CD4-positive, alpha-beta T cell treated with Interleukin-10 for 1 hour (primary cell): Measurements from ENCODE around the gene CAMTA1.
"Not testable (repeated sequence)": the region's sequence is repeated elsewhere in the genome, so short reads cannot be mapped to it uniquely, and the experiment has no call there.

ENCODE experiments used
- DNase-seq: peaks from one replicate; pipeline ENCODE4 v3.0.0-alpha.2; 2020

CAMTA1 gene

DNA sequence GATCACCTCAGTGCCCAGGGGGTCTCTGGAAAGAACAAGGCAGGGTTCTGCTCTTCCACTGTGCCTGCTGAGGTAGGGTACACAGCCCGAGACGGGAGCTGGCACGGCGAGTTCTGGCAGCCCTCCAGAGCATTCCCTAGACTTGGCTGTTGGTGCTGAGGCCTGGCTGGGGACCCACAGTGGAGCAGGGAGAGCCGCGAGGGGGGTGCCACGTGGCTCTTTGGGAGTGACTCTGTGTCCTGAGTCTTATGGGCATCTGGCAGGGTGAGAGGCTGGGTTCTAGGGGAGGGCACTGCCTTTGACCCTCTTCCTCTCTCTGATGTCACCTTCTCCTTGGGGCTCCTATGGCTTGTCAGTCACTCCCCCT, 336.4 kb downstream of the CAMTA1 start:
- DNase-seq, result no peak

DNA sequence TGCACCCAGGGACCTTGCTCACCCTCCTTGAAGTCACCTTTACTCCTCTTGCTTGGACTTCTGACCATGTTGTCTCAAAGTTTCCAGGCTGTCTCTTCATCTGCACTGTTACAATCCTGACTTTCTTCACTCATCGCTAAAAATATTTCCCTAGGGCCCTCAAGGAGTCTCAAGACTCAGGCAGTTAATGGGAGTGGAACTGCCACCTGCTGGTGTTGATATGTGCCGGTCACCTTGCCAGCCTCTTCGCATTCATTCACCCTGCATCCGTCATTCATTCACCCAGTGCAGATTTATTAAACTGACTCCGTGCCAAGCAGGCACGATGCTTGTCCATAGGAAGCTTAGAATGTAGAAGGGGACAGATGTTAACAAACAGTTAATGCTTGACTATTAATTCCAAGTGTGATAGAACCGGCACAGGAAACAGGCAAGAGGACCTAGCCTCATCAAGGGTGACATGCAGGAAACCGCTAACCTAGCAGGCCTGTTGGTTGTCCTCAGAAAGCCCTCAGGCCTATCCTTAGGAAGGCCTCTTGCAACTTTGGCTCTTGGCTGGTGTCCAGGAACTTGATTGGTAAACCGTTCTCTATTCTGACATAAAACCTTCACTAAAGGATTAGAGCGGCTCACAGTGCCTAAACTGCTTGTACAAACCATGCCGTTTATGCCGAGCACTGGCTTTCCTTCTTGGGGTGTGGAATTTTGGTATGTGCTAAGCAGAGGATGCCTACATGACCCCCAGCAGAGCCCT, 342.2 kb downstream of the CAMTA1 start:
- DNase-seq, result no peak

GRCh38 chr1:7128293-7128692, 343.0 kb downstream of the CAMTA1 start:
- DNase-seq, result no peak

DNA sequence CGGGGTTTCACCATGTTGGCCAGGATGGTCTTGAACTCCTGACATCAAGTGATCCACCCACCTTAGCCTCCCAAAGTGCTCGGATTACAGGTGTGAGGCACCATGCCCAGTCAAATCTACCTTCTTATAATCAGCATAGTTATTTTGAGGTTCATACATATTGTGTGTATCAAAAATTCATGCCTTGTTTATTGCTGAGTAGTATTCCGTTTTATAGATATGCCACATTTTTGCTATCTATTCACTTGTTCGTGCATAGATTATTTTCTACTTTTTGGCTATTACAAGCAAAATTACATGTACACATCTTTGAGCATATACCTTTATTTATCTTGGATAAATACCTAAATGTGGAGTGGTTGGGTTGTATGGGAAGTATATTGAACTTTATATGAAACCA, 344.9 kb downstream of the CAMTA1 start:
- DNase-seq, result no peak

DNA sequence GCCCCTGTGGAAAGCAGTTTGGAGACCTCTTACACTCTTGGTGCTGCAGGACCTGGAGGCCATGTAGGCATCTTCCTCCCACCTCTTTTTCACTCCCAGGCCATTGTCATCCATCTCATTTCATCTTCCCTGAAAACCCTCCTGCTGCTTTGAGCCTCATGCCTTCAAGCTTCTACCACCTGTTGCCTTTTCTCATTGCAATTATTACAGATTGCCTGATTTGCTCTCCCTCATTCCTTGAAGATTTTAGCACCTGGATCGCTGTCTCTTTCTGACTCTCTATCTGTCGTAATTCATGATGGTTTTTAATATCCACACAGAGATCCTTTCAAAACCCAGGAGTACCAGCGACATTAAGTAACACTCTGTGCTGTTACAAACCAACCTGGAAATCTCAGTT, 350.2 kb downstream of the CAMTA1 start:
- no peak for DNase-seq

GRCh38 chr1:7136166-7136953, 351.1 kb downstream of the CAMTA1 start:
- DNase-seq, result no peak

DNA sequence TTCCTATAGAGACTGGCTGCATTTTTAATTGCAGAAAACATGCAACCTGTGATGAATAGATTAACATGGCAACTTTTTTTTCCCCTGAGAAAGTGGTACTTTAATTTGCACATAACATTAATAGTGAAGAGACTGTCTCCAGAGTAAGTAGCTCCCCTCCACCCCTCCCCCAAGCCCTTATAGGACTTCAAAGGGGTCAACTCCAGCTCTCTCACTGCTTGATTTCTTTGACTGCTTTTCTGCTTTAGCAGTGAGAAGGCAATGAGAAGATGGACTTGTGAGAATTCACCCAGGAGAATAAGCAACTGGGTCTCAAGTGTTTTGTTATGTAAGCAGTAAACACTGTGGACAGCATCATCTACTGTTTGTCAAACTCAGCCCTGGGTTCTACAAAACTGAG, 355.0 kb downstream of the CAMTA1 start:
- DNase-seq, result no peak

DNA sequence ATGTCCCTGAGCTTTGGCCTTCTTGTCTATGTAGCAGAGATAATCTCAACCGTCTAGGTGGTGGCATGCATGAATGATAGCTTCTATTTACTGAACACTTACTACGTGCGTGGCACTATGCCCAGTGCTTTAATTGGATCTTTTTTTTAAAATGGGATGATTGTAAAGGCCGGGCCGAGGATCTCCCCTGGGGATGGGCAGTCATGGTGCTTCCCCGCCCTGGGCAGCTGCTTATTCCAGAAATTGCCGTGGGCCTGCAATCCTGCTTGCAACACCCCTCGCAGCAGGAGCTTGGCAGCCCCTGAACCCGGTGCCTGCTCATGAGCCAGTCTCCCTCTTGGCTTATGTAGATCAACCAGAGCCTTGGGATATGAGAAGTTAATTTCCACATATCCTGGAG, 360.7 kb downstream of the CAMTA1 start:
- no peak for DNase-seq

- no peak for DNase-seq
Measured at GRCh38 chr1:7146710-7147109, 361.5 kb downstream of the CAMTA1 start.

GRCh38 chr1:7147581-7148282, 362.5 kb downstream of the CAMTA1 start:
- DNase-seq, result not testable (repeated sequence)

DNA sequence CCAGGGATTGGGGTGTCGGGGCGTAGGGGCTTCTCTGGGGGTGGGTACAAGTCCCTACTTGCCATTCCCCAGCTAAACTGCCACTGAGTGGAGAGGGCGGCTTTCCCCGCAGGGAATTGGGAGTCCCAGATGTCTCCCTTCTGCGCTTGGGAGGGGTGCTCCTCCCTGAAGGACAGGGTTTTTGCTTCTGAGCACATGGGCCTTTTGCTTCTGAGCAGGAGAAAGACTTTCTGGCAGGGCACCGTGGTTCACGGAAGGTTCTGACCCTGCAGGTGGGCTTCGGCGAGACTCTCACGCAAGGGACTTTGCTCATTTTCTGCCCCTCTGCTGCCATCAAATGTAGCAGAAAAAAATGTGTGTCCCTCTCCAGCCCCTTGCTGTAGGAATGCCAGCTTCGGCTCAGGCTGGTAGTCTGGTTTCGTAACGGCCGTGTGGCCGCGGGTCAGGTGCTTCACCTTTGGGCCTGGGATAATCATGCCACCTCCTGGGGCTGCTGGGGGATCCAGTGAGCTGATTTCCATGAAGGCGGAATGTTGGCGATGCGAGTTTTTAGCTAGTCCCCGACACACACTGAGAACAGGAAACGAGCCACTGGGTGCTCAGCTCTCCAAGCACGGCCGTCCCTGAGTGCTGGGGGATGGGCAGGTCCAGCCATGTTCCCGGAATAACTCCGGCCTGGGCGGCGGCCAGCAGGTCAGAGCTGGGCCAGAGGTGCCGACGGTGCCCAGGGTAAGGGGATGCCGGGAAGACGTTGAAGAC, 364.0 kb downstream of the CAMTA1 start:
- DNase-seq, result no peak

- no peak for DNase-seq
Measured at GRCh38 chr1:7150724-7151280, 365.5 kb downstream of the CAMTA1 start.

- no peak for DNase-seq
Measured at GRCh38 chr1:7151978-7152377, 366.7 kb downstream of the CAMTA1 start.

GRCh38 chr1:7152655-7153054, 367.4 kb downstream of the CAMTA1 start:
- DNase-seq, result no peak

DNA sequence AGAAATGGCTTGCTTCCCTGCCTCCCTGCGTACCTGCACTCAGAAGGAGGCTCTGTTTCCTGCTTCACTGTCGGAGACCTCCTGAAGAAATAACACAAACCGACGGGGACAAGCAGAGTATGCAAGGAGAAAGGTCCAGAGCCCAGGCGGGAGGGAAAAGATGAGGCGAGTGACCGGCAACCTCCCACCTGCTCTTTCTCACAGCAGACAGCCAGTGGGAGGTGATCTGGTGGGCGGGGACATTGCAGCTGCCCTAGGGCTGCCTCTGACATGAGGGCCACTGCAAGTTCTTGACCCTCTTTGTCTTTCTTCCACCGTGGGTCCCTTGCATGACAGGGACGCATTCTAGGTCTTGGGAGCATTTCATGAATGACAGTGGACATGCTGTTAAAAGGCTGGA, 368.2 kb downstream of the CAMTA1 start:
- DNase-seq, result no peak

- DNase-seq, result no peak
Measured at GRCh38 chr1:7159116-7159781, 374.0 kb downstream of the CAMTA1 start.

GRCh38 chr1:7168554-7168953, 383.3 kb downstream of the CAMTA1 start:
- DNase-seq, result not testable (repeated sequence)

DNA sequence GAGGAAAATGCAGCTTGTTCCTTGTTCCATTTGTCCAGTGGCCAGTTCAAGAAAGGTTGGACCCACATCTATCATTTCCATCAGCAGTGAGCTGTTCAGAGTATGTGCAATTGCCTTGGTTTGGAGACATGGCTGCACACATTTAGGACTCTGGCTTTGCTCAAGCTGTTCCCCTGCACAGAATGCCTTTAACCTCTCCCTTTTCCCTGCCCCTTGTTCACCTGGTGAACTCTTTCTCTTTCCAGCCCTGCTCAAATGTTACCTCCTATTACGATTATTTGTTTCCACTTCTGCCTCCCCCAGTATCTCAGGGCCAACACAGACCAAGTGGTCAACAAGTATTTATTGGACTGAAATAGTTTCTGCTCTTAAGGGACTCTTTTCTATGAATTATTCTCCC, 385.9 kb downstream of the CAMTA1 start:
- DNase-seq, result no peak

GRCh38 chr1:7171574-7171973, 386.3 kb downstream of the CAMTA1 start:
- DNase-seq, result no peak

DNA sequence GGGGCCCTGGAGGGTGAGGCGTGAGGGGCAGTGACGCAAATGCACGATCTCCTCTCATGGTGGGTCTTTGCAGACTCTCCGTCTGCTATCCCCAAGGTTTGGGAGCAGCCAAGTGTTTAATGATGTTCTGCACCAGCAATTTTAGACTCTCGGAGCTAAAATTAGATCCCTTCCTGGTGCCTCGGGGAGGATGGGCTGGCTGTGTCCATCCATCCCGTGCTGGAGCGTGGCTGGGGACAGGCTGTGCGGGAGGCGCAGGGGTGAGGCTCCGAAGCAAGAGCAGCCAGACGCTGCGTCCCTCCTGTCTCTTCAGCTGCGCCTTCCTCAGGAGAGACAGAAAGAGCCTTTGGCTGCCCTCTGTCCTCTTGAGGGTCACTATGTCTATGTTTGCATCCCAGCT, 387.6 kb downstream of the CAMTA1 start:
- no peak for DNase-seq

- no peak for DNase-seq
Measured at GRCh38 chr1:7174561-7174960, 389.3 kb downstream of the CAMTA1 start.
